K562 (cell line): ENCODE measurements around the gene ASCL3. TPM values are rescaled to one million over a fixed set of nuclear protein-coding genes. Genes with fewer than 3 reads are reported as not detected.

ENCODE experiments used
- ARID1B ChIP-seq: fragments of 450-650 bp; IDR thresholded peaks from 2 replicates; pipeline ENCODE4 v1.6.1; 2016; ENCODE audit warnings: antibody characterized with exemption, mild to moderate bottlenecking, inconsistent platforms
- ATF2 ChIP-seq: sonication (generic); formaldehyde crosslinking; IDR thresholded peaks from 2 replicates; pipeline ENCODE4 v1.8.1; 2022; ENCODE audit warnings: missing genetic modification reagents
- CHD1 ChIP-seq: fragments of 200-600 bp; sonication (generic); IDR thresholded peaks from one replicate; pipeline ENCODE4 v1.6.1; 2012; ENCODE audit warnings: mild to moderate bottlenecking, moderate library complexity, low read length, inconsistent platforms
- ID3 ChIP-seq, 2 experiments: fragments of 250-450 bp in 1 of 2; fragments of 450-650 bp in 1 of 2; sonication (Bioruptor Pico) in 1 of 2; IDR thresholded peaks; 2 replicates each; pipeline versions ENCODE4 v1.6.1 to v1.8.0; 2016 to 2021; ENCODE audit warnings: mild to moderate bottlenecking in 2 of 2, moderate library complexity in 2 of 2, missing compliant biosample characterization in 1 of 2, missing genetic modification characterization in 1 of 2
- MECOM ChIP-seq: fragments of 250-450 bp; sonication (Bioruptor Pico); IDR thresholded peaks from 2 replicates; pipeline ENCODE4 v1.8.0; 2022; ENCODE audit warnings: inconsistent platforms
- MITF ChIP-seq: IDR thresholded peaks from 2 replicates; pipeline ENCODE4 v1.6.1; 2014; ENCODE audit warnings: antibody characterized with exemption
- NCOA6 ChIP-seq: fragments of 450-650 bp; IDR thresholded peaks from 2 replicates; pipeline ENCODE4 v1.6.1; 2017; ENCODE audit warnings: mild to moderate bottlenecking
- PBX2 ChIP-seq, 2 experiments: IDR thresholded peaks in 1 of 2; conservative IDR thresholded peaks in 1 of 2; 2 replicates each; pipeline ENCODE4 v1.6.1; 2016; ENCODE audit warnings: low read depth in 2 of 2, mild to moderate bottlenecking in 1 of 2, missing compliant biosample characterization in 1 of 2, missing genetic modification characterization in 1 of 2, moderate library complexity in 1 of 2
- RB1 ChIP-seq: fragments of 450-650 bp; IDR thresholded peaks from 2 replicates; pipeline ENCODE4 v1.6.1; 2017; ENCODE audit warnings: low read depth, mild to moderate bottlenecking
- SMARCA5 ChIP-seq: fragments of 450-650 bp; IDR thresholded peaks from 2 replicates; pipeline ENCODE4 v1.6.1; 2016
- ZNF354B ChIP-seq: fragments of 250-450 bp; sonication (Bioruptor Pico); IDR thresholded peaks from 2 replicates; pipeline ENCODE4 v1.4.0; 2020
- ZNF408 ChIP-seq: fragments of 250-450 bp; sonication (Bioruptor Pico); IDR thresholded peaks from 2 replicates; pipeline ENCODE4 v1.4.0; 2020; ENCODE audit warnings: low read depth, mild to moderate bottlenecking, moderate library complexity
- ZNF518B ChIP-seq: fragments of 250-450 bp; sonication (Bioruptor Pico); IDR thresholded peaks from 2 replicates; pipeline ENCODE4 v1.5.0; 2021; ENCODE audit warnings: mild to moderate bottlenecking, moderate library complexity
- ZNF584 ChIP-seq: fragments of 200-800 bp; sonication (Bioruptor generic); IDR thresholded peaks from 2 replicates; pipeline ENCODE4 v1.6.1; 2016; ENCODE audit warnings: low read depth, mild to moderate bottlenecking, missing genetic modification characterization, missing compliant biosample characterization
- ZNF740 ChIP-seq, 3 experiments: fragments of 200-800 bp in 1 of 3; sonication (Bioruptor generic) in 1 of 3; sonication (generic) in 1 of 3; formaldehyde crosslinking in 1 of 3; IDR thresholded peaks; 2 replicates each; pipeline versions ENCODE4 v1.6.1 to v1.8.0; 2016 to 2022; ENCODE audit warnings: mild to moderate bottlenecking in 2 of 3, missing compliant biosample characterization in 2 of 3, missing genetic modification characterization in 2 of 3, missing genetic modification reagents in 1 of 3
- polyA plus RNA-seq, 8 experiments: library from polyadenylated mRNA; depleted of rRNA in 4 of 8; stranded (reverse) in 5 of 8; unstranded in 3 of 8; fragments of >200 nt; fragmentation: Nextera tagmentation in 2 of 8; fragmentation: Illumina TruSeq in 1 of 8; extraction: Ambion mirVana in 2 of 8; extraction: Trizol in 1 of 8; gene quantifications; 2 replicates each; pipeline versions ENCODE4 v1.2.1 to v1.2.3, GENCODE V29; 2011 to 2014; ENCODE audit warnings: inconsistent platforms in 1 of 8, missing spikeins in 1 of 8
- total RNA-seq, 7 experiments: library from RNA; depleted of rRNA in 6 of 7; stranded (reverse); fragments of >200 nt in 6 of 7; fragmentation: Illumina TruSeq in 2 of 7; extraction: Trizol in 2 of 7; gene quantifications; 2 replicates each; pipeline versions ENCODE4 v1.2.1 to v1.2.3, GENCODE V29; 2011 to 2021; ENCODE audit warnings: low replicate concordance in 1 of 7

The ASCL3 gene
- total and polyA plus RNA-seq, 9 of the 15 experiments (the other 6 are each of a cell fraction or from before 2014, with no cell fraction given), result not detected

- no peak for TF ChIP-seq ZNF518B (CRISPR knock-in tag)
- TF ChIP-seq MECOM (CRISPR knock-in tag), result no peak
- no peak for TF ChIP-seq PBX2 (CRISPR knock-in tag; IDR thresholded peaks at IDR 0.05; ENCODE audit: low read depth)
- no peak for TF ChIP-seq PBX2 (tag; conservative IDR thresholded peaks at IDR 0.05; ENCODE audit: low read depth)
- TF ChIP-seq NCOA6, result no peak
- no peak for TF ChIP-seq ZNF354B (CRISPR knock-in tag)
- no peak for TF ChIP-seq SMARCA5
- no peak for TF ChIP-seq ZNF584 (CRISPR knock-in tag)
- TF ChIP-seq ATF2, result no peak
- no peak for TF ChIP-seq MITF
- no peak for TF ChIP-seq ID3 (CRISPR knock-in tag; IDR thresholded peaks at IDR 0.05)
- TF ChIP-seq ID3 (tag; IDR thresholded peaks at IDR 0.05), result no peak
- TF ChIP-seq ARID1B, result no peak
- TF ChIP-seq CHD1, result peak; percentile 68
- peak; percentile 71; the same call in 1 of the 2 replicates for TF ChIP-seq RB1
- TF ChIP-seq ZNF408, result no peak
- TF ChIP-seq ZNF740 (CRISPR knock-in tag; IDR thresholded peaks at IDR 0.05), result 0 out of 2 replicates have a peak, but pooled peaks have one; percentile 44
- no peak for TF ChIP-seq ZNF740 (tag; IDR thresholded peaks at IDR 0.05)
These were observed 31.6 kb downstream of the ASCL3 start, which contains the start of gene AKIP1 (continued) for GRCh38 chr11:8911029-8911823.
